Measurements from ENCODE around the gene CRADD. TPM values are rescaled to one million over a fixed set of nuclear protein-coding genes. Genes with fewer than 3 reads are reported as not detected.
"Not testable (repeated sequence)": the region's sequence is repeated elsewhere in the genome, so short reads cannot be mapped to it uniquely, and the experiment has no call there.

CRADD gene
- total RNA-seq, 6 donors from 2014 or later, result 13.7 to 40.7 (median 29.0) TPM

- H3K9me3 ChIP-seq, result no peaks in the 10 kb centered on the region
- ATAC-seq (ENCODE audit: low FRiP score in 2 of 2), result peak in 1 of 2 donors; percentile 74
- peaks cover 22 to 38% (median 28%) of the 10 kb centered on the region in 4 donors for H3K4me1 ChIP-seq
- 34 to 37% methylated on average over 3 of the region's 3 CpGs for WGBS, 2 donors
- H3K36me3 ChIP-seq, result no peaks in the 10 kb centered on the region
- peak overlapping the region; percentile 64 to 87 (median 76) for H3K27ac ChIP-seq
- H3K4me3 ChIP-seq, result no peak overlapping the region
- no peaks in the 10 kb centered on the region for H3K27me3 ChIP-seq
- no peak for TF ChIP-seq POLR2A (IDR thresholded peaks at IDR 0.05)
- TF ChIP-seq EP300 (IDR thresholded peaks at IDR 0.05), result peak in 1 of 4 donors; percentile 4
- DNase-seq, result no peak
Measured at GRCh38 chr12:93777254-93777653, 100.1 kb downstream of the CRADD start.

GRCh38 chr12:93778306-93778705, 101.1 kb downstream of the CRADD start:
- Histone ChIP-seq H3K4me1 (peaks cover 22 to 39% (median 28%) of the 10 kb centered on the region in 4 donors), H3K27ac (peak overlapping the region; percentile 64 to 87 (median 76)), H3K4me3 (no peak overlapping the region), H3K36me3 (no peaks in the 10 kb centered on the region), H3K9me3 (no peaks in the 10 kb centered on the region), H3K27me3 (no peaks in the 10 kb centered on the region)
- no peak for TF ChIP-seq EP300 (IDR thresholded peaks at IDR 0.05)
- TF ChIP-seq POLR2AphosphoS5 (IDR thresholded peaks at IDR 0.05), result no peak
- TF ChIP-seq POLR2A (IDR thresholded peaks at IDR 0.05), result no peak
- TF ChIP-seq CTCF (IDR thresholded peaks at IDR 0.05), result no peak
- DNase-seq, result no peak
- WGBS, 2 donors, result 32 to 58% methylated on average over 5 of the region's 5 CpGs
- ATAC-seq (ENCODE audit: low FRiP score in 2 of 2), result peak in 1 of 2 donors; percentile 85

GRCh38 chr12:93778766-93779165, 101.6 kb downstream of the CRADD start:
- Histone ChIP-seq H3K9me3 (no peaks in the 10 kb centered on the region), H3K27me3 (no peaks in the 10 kb centered on the region), H3K27ac (peak overlapping the region; percentile 64 to 87 (median 76)), H3K36me3 (no peaks in the 10 kb centered on the region), H3K4me1 (peaks cover 27 to 44% (median 30%) of the 10 kb centered on the region in 4 donors), H3K4me3 (no peak overlapping the region)
- WGBS, 2 donors, result 82 to 88% methylated on average over 3 of the region's 3 CpGs
- DNase-seq (no peak), ATAC-seq (ENCODE audit: low FRiP score in 2 of 2) (no peak)
- TF ChIP-seq CTCF (IDR thresholded peaks at IDR 0.05) (no peak), POLR2AphosphoS5 (IDR thresholded peaks at IDR 0.05) (no peak), POLR2A (IDR thresholded peaks at IDR 0.05) (no peak), EP300 (IDR thresholded peaks at IDR 0.05) (no peak)

GRCh38 chr12:93780101-93780641, 103.0 kb downstream of the CRADD start:
- H3K27me3 ChIP-seq, result no peaks in the 10 kb centered on the region
- WGBS, 2 donors, result 65 to 73% methylated on average over 8 of the region's 8 CpGs
- no peaks in the 10 kb centered on the region for H3K9me3 ChIP-seq
- peak overlapping the region in 2 of 4 donors; percentile 37 to 80 for H3K27ac ChIP-seq
- peaks cover 39 to 58% (median 43%) of the 10 kb centered on the region in 4 donors for H3K4me1 ChIP-seq
- DNase-seq, result no peak
- no peak for TF ChIP-seq POLR2A (IDR thresholded peaks at IDR 0.05)
- peak in 1 of 4 donors; percentile 37 for TF ChIP-seq EP300 (IDR thresholded peaks at IDR 0.05)
- ATAC-seq (ENCODE audit: low FRiP score in 2 of 2), result no peak
- no peaks in the 10 kb centered on the region for H3K36me3 ChIP-seq
- no peak overlapping the region for H3K4me3 ChIP-seq

GRCh38 chr12:93780886-93781285, 103.7 kb downstream of the CRADD start:
- DNase-seq; H3K27me3 ChIP-seq; H3K27ac ChIP-seq; H3K4me3 ChIP-seq; H3K36me3 ChIP-seq; H3K9me3 ChIP-seq; ATAC-seq (ENCODE audit: low FRiP score in 2 of 2): not testable (repeated sequence)
- H3K4me1 ChIP-seq, result peaks cover 46 to 64% (median 50%) of the 10 kb centered on the region in 4 donors
- 84 to 86% methylated on average over 4 of the region's 4 CpGs for WGBS, 2 donors

- not testable (repeated sequence) for DNase-seq; H3K36me3 ChIP-seq; H3K9me3 ChIP-seq; H3K4me3 ChIP-seq; H3K27ac ChIP-seq; ATAC-seq (ENCODE audit: low FRiP score in 2 of 2); H3K27me3 ChIP-seq
- WGBS, 2 donors, result 75 to 98% methylated on average over 2 to 3 of the region's 4 CpGs
- H3K4me1 ChIP-seq, result peaks cover 39 to 60% (median 44%) of the 10 kb centered on the region in 4 donors
Measured at GRCh38 chr12:93781961-93782360, 104.8 kb downstream of the CRADD start.

GRCh38 chr12:93782853-93783252, 105.7 kb downstream of the CRADD start:
- no peak overlapping the region for H3K4me3 ChIP-seq
- H3K36me3 ChIP-seq, result no peaks in the 10 kb centered on the region
- no peak overlapping the region for H3K27ac ChIP-seq
- no peak for DNase-seq
- no peaks in the 10 kb centered on the region for H3K27me3 ChIP-seq
- TF ChIP-seq POLR2A (IDR thresholded peaks at IDR 0.05), result no peak
- no peak for TF ChIP-seq CTCF (IDR thresholded peaks at IDR 0.05)
- TF ChIP-seq POLR2AphosphoS5 (IDR thresholded peaks at IDR 0.05), result no peak
- no peak for TF ChIP-seq EP300 (IDR thresholded peaks at IDR 0.05)
- ATAC-seq (ENCODE audit: low FRiP score in 2 of 2), result no peak
- no peaks in the 10 kb centered on the region for H3K9me3 ChIP-seq
- H3K4me1 ChIP-seq, result peaks cover 30 to 52% (median 35%) of the 10 kb centered on the region in 4 donors
- 94 to 96% methylated on average over 1 of the region's 1 CpG for WGBS, 2 donors
